HL-60 (cell line): ENCODE results near the gene PPME1.
A peak's percentile ranks its signal among the peaks of the same experiment; 100 is the strongest.

ENCODE experiments used
- DNase-seq, 2 experiments: peaks; one replicate each; pipeline ENCODE4 v3.0.0-alpha.2; 2010 to 2020; ENCODE audit warnings: low read depth in 1 of 2, low spot score in 1 of 2
- H3K27ac ChIP-seq: fragments of 250-450 bp; sonication (Bioruptor Pico); replicated peaks from 2 replicates; pipeline ENCODE4 v1.5.1; 2020; ENCODE audit warnings: mild to moderate bottlenecking, moderate library complexity
- H3K27me3 ChIP-seq: fragments of 250-450 bp; sonication (Bioruptor Pico); 2 replicates; pipeline ENCODE4 v1.5.1; 2021; ENCODE audit warnings: mild to moderate bottlenecking, moderate library complexity; ENCODE audit not compliant: insufficient read depth, poor library complexity, severe bottlenecking
- H3K4me3 ChIP-seq: replicated peaks from 2 replicates; pipeline ENCODE4 v1.5.1; 2011; ENCODE audit warnings: mild to moderate bottlenecking, control low read depth, low read length; ENCODE audit not compliant: insufficient read depth
- GABPA ChIP-seq: IDR thresholded peaks from 2 replicates; pipeline ENCODE4 v1.6.1; 2012; ENCODE audit warnings: low read depth
- POLR2AphosphoS5 ChIP-seq: IDR thresholded peaks from 2 replicates; pipeline ENCODE4 v1.6.1; 2012; ENCODE audit warnings: low read depth
- SPI1 ChIP-seq: IDR thresholded peaks from 2 replicates; pipeline ENCODE4 v1.6.1; 2012; ENCODE audit warnings: low read depth, mild to moderate bottlenecking, borderline replicate concordance
- TF ChIP-seq, protein P1 (sequence below): IDR thresholded peaks from 2 replicates; pipeline ENCODE4 v1.6.1; 2012; ENCODE audit warnings: low read depth; ENCODE audit not compliant: insufficient replicate concordance
- TF ChIP-seq, protein P2 (sequence below): IDR thresholded peaks from one replicate; pipeline ENCODE4 v1.5.1; 2011; ENCODE audit warnings: low read length, control low read depth, inconsistent platforms; ENCODE audit not compliant: insufficient read depth

PPME1 gene

DNA sequence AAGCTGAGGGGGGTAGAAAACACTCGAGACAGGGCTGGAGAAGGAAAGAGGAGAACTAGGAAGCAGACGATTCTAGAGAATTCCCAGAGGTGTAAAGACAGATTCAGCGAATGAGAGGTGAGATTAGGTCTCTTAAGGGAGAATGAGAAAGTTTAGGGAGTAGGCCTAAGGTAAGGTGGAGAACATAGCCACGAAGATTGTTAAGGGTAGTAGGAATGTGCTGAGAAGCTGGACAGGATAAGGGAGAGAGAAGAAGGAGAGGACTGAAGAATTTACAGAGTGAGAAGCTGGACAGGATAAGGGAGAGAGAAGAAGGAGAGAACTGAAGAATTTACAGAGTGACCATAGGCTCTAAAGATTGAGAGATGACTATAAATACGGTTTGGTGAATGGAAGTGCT lies 908 bp downstream of the PPME1 start:
- TF ChIP-seq SPI1 (no peak), POLR2AphosphoS5 (no peak), GABPA (no peak)
- TF ChIP-seq, protein P1, sequence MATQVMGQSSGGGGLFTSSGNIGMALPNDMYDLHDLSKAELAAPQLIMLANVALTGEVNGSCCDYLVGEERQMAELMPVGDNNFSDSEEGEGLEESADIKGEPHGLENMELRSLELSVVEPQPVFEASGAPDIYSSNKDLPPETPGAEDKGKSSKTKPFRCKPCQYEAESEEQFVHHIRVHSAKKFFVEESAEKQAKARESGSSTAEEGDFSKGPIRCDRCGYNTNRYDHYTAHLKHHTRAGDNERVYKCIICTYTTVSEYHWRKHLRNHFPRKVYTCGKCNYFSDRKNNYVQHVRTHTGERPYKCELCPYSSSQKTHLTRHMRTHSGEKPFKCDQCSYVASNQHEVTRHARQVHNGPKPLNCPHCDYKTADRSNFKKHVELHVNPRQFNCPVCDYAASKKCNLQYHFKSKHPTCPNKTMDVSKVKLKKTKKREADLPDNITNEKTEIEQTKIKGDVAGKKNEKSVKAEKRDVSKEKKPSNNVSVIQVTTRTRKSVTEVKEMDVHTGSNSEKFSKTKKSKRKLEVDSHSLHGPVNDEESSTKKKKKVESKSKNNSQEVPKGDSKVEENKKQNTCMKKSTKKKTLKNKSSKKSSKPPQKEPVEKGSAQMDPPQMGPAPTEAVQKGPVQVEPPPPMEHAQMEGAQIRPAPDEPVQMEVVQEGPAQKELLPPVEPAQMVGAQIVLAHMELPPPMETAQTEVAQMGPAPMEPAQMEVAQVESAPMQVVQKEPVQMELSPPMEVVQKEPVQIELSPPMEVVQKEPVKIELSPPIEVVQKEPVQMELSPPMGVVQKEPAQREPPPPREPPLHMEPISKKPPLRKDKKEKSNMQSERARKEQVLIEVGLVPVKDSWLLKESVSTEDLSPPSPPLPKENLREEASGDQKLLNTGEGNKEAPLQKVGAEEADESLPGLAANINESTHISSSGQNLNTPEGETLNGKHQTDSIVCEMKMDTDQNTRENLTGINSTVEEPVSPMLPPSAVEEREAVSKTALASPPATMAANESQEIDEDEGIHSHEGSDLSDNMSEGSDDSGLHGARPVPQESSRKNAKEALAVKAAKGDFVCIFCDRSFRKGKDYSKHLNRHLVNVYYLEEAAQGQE = no peak
- TF ChIP-seq, protein P2, sequence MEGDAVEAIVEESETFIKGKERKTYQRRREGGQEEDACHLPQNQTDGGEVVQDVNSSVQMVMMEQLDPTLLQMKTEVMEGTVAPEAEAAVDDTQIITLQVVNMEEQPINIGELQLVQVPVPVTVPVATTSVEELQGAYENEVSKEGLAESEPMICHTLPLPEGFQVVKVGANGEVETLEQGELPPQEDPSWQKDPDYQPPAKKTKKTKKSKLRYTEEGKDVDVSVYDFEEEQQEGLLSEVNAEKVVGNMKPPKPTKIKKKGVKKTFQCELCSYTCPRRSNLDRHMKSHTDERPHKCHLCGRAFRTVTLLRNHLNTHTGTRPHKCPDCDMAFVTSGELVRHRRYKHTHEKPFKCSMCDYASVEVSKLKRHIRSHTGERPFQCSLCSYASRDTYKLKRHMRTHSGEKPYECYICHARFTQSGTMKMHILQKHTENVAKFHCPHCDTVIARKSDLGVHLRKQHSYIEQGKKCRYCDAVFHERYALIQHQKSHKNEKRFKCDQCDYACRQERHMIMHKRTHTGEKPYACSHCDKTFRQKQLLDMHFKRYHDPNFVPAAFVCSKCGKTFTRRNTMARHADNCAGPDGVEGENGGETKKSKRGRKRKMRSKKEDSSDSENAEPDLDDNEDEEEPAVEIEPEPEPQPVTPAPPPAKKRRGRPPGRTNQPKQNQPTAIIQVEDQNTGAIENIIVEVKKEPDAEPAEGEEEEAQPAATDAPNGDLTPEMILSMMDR = no peak
- Histone ChIP-seq H3K27me3 (no peaks in the 10 kb centered on the region), H3K27ac (peak overlapping the region; percentile 61), H3K4me3 (peak overlapping the region; percentile 89)
- DNase-seq = no peak

GRCh38 chr11:74175920-74176319 lies 4.8 kb downstream of the PPME1 start:
- H3K4me3 ChIP-seq = no peak overlapping the region
- H3K27ac ChIP-seq = no peak overlapping the region
- TF ChIP-seq POLR2AphosphoS5 (no peak), GABPA (no peak), SPI1 (no peak)
- TF ChIP-seq, protein P2 = no peak
- TF ChIP-seq, protein P1 = no peak
- H3K27me3 ChIP-seq = no peaks in the 10 kb centered on the region
- no peak for DNase-seq

- Histone ChIP-seq H3K4me3 (no peak overlapping the region), H3K27me3 (no peaks in the 10 kb centered on the region), H3K27ac (no peak overlapping the region)
- DNase-seq = no peak
- TF ChIP-seq GABPA (no peak), POLR2AphosphoS5 (no peak)
- TF ChIP-seq, protein P2 = no peak
- TF ChIP-seq, protein P1 = no peak
These were observed 8.4 kb downstream of the PPME1 start for GRCh38 chr11:74179234-74180052.
